ENCODE data around the gene STK40.

STK40 gene

GRCh38 chr1:36397378-36398230 lies 11.9 kb upstream of the STK40 start, which contains the start of gene LSM10:
Gene LSM10, minus strand, starts transcription at chr1:36397908. Its CDS starts 3,779 bp downstream, at chr1:36394129.
- DNase-seq = peak; percentile 91

- no peak for DNase-seq
These were observed 11.3 kb upstream of the STK40 start for GRCh38 chr1:36397083-36397377.

GRCh38 chr1:36396359-36396758 lies 10.6 kb upstream of the STK40 start:
- no peak for DNase-seq

- DNase-seq = no peak
These were observed 8.0 kb upstream of the STK40 start for GRCh38 chr1:36393686-36394085.

GRCh38 chr1:36392836-36393235 lies 7.1 kb upstream of the STK40 start:
- DNase-seq = no peak

- DNase-seq = no peak
These were observed 5.5 kb upstream of the STK40 start for GRCh38 chr1:36391271-36391670.

- DNase-seq = no peak
These were observed 4.7 kb upstream of the STK40 start for GRCh38 chr1:36390411-36390810.

GRCh38 chr1:36389999-36390398 lies 4.3 kb upstream of the STK40 start:
- no peak for DNase-seq

- no peak for DNase-seq
These were observed 3.5 kb upstream of the STK40 start for GRCh38 chr1:36389261-36389660.

GRCh38 chr1:36387141-36387949 lies 1.6 kb upstream of the STK40 start:
- DNase-seq = peak; percentile 89

- peak; percentile 100 for DNase-seq
These were observed 779 bp upstream of the STK40 start for GRCh38 chr1:36386265-36387140.

GRCh38 chr1:36384542-36385409 lies 948 bp downstream of the STK40 start:
- DNase-seq = no peak

- DNase-seq = no peak
These were observed 2.5 kb downstream of the STK40 start for GRCh38 chr1:36383240-36383639.

- no peak for DNase-seq
These were observed 3.1 kb downstream of the STK40 start for GRCh38 chr1:36382669-36383068.

GRCh38 chr1:36382231-36382630 lies 3.5 kb downstream of the STK40 start:
- no peak for DNase-seq

GRCh38 chr1:36381405-36381804 lies 4.3 kb downstream of the STK40 start:
- no peak for DNase-seq

GRCh38 chr1:36380782-36381181 lies 4.9 kb downstream of the STK40 start:
- no peak for DNase-seq

- no peak for DNase-seq
These were observed 5.5 kb downstream of the STK40 start for GRCh38 chr1:36380143-36380619.

GRCh38 chr1:36377791-36378492 lies 7.8 kb downstream of the STK40 start:
- no peak for DNase-seq

GRCh38 chr1:36372617-36373016 lies 13.1 kb downstream of the STK40 start:
- DNase-seq = no peak

Data from fibroblast of skin of abdomen (primary cell).